Heart left ventricle (tissue), 16 donors: Measurements from ENCODE around the gene CDH18. TPM values are rescaled to one million over a fixed set of nuclear protein-coding genes. Genes with fewer than 3 reads are reported as not detected.

Source experiments
- ATAC-seq, 4 donors: fragments of 200-7000 bp; cut with Tn5 transposase; one replicate each; pipeline ENCODE4 v1.9.1; 2020 to 2022; ENCODE audit warnings: moderate library complexity in 4 of 4, mild to moderate bottlenecking in 3 of 4, moderate number of reproducible peaks in 1 of 4
- DNase-seq, 5 donors: peaks; one replicate each; pipeline ENCODE4 v3.0.0-alpha.2; 2020
- H3K27ac ChIP-seq, 12 donors: fragments of 200-600 bp; sonication (generic) in 4 of 12; one replicate each; pipeline versions ENCODE4 v1.5.0 to v1.8.0; 2016 to 2022; ENCODE audit warnings: mild to moderate bottlenecking in 2 of 12
- H3K27me3 ChIP-seq, 9 donors: fragments of 200-600 bp; sonication (generic) in 2 of 9; one replicate each; pipeline versions ENCODE4 v1.5.1 to v1.8.0; 2016 to 2022; ENCODE audit warnings: mild to moderate bottlenecking in 3 of 9
- H3K36me3 ChIP-seq, 9 donors: fragments of 200-600 bp; sonication (generic) in 2 of 9; one replicate each; pipeline versions ENCODE4 v1.5.0 to v1.8.0; 2018 to 2022; ENCODE audit warnings: mild to moderate bottlenecking in 2 of 9
- H3K4me1 ChIP-seq, 12 donors: fragments of 200-600 bp; sonication (generic) in 4 of 12; one replicate each; pipeline versions ENCODE4 v1.5.0 to v1.8.0; 2016 to 2022; ENCODE audit warnings: mild to moderate bottlenecking in 3 of 12
- H3K4me3 ChIP-seq, 12 donors: fragments of 200-600 bp; sonication (generic) in 4 of 12; one replicate each; pipeline versions ENCODE4 v1.5.0 to v1.8.0; 2017 to 2022; ENCODE audit warnings: mild to moderate bottlenecking in 9 of 12, moderate library complexity in 4 of 12
- H3K9me3 ChIP-seq, 12 donors: fragments of 200-600 bp; sonication (generic) in 4 of 12; one replicate each; pipeline versions ENCODE4 v1.5.0 to v1.8.0; 2016 to 2022; ENCODE audit warnings: mild to moderate bottlenecking in 1 of 12
- CTCF ChIP-seq, 12 donors: fragments of 200-600 bp; sonication (generic) in 4 of 12; IDR thresholded peaks; one replicate each; pipeline versions ENCODE4 v1.5.0 to v1.8.0; 2018 to 2022; ENCODE audit warnings: antibody characterized with exemption in 12 of 12, mild to moderate bottlenecking in 5 of 12
- POLR2A ChIP-seq, 2 donors: fragments of 450-650 bp; IDR thresholded peaks; one replicate each; pipeline ENCODE4 v1.6.1; 2017; ENCODE audit warnings: antibody characterized with exemption in 2 of 2, mild to moderate bottlenecking in 2 of 2, moderate library complexity in 2 of 2
- WGBS, 4 donors: extraction: QIAGEN DNeasy Blood & Tissue Kit in 2 of 4; methylation state at CpG; one replicate each; pipeline versions ENCODE4 v1.1.5 to v1.1.7; 2013 to 2018; 5-methylcytosine and 5-hydroxymethylcytosine counted together
- intact Hi-C, 10 donors: fragments of 100-400 bp; cut with DNase I; formaldehyde crosslinking; loops; one replicate each; pipeline versions ENCODE4 v1.11.1 to v1.14.2; 2022
- polyA plus RNA-seq, 2 donors: library from polyadenylated mRNA; stranded (reverse); fragments of 200-250 nt; gene quantifications; one replicate each; pipeline ENCODE4 v1.2.3, GENCODE V29; 2013
- total RNA-seq, 9 donors: library from RNA; depleted of rRNA in 2 of 9; stranded (reverse); fragments of >200 nt in 2 of 9; fragmentation: NEBNext Ultra II Directional in 3 of 9; extraction: Animal tissue kit (Norgen Biotek cat#: 25700) in 3 of 9; gene quantifications; one replicate each; pipeline versions ENCODE4 v1.1.0 to v1.2.4, GENCODE V29; 2016 to 2023
- donor health status: ischemic (EF 13 %, LVEDD 7.1; RV severe dilation, severe dysfunction).
- donor health status: healthy with polysubstance abuse.
- donor health status: DM: no; HTN: yes; CAD: no.
- donor health status: DM: no; HTN: no; CAD: no.
- donor health status: ischemic (EF 25% LVEDD 6.9; RV normal size, moderate dysfunction).
- donor health status: ischemic (EF 25% LVEDD 5.7; RV mildly dilated, moderate dysfunction).
- donor health status: healthy.
- donor health status: DM: yes; HTN: yes; CAD: no.
- donor health status: ischemic (EF 35%, LVEDD 5.7; RV mildly dilated, moderate dysfunction).
- donor health status: nonischemic (EF 11% LVEDD 7.7; RV severe dilation, severe dysfunction).
- donor health status: DM: yes; HTN: yes; CAD: no.
- donor health status: PGD.
- donor health status: ischemic (EF 29% LVEDD 5.4; RV normal size, mild dysfunction).
- donor health status: nonischemic (EF 23%, LVEDD 6.1; RV moderate dilation, normal function).

CDH18 gene
- total and polyA plus RNA-seq, 11 donors, result 0.75 TPM; not detected in 10

GRCh38 chr5:19690978-19691377, 297.0 kb downstream of the CDH18 start:
- peaks cover 0 to 19% (median 0%) of the 10 kb centered on the region in 12 donors for H3K9me3 ChIP-seq
- no peaks in the 10 kb centered on the region for H3K4me1 ChIP-seq
- TF ChIP-seq CTCF (IDR thresholded peaks at IDR 0.05) (no peak), POLR2A (IDR thresholded peaks at IDR 0.05) (no peak)
- no peak for ATAC-seq
- no peaks in the 10 kb centered on the region for H3K27me3 ChIP-seq
- WGBS, 4 donors, result 80 to 97% (median 84%) methylated on average over 1 of the region's 1 CpG
- DNase-seq, result no peak
- no peaks in the 10 kb centered on the region for H3K36me3 ChIP-seq
- intact Hi-C loops, result no loop called here
- H3K4me3 ChIP-seq, result no peak overlapping the region
- no peak overlapping the region for H3K27ac ChIP-seq

GRCh38 chr5:19685473-19685872, 302.5 kb downstream of the CDH18 start:
- DNase-seq (no peak), ATAC-seq (no peak)
- no peak overlapping the region for H3K4me3 ChIP-seq
- WGBS, 4 donors, result 75 to 93% (median 85%) methylated on average over 3 of the region's 3 CpGs
- H3K27me3 ChIP-seq, result no peaks in the 10 kb centered on the region
- H3K9me3 ChIP-seq, result peaks cover 0 to 24% (median 0%) of the 10 kb centered on the region in 12 donors
- no peaks in the 10 kb centered on the region for H3K4me1 ChIP-seq
- H3K27ac ChIP-seq, result no peak overlapping the region
- intact Hi-C loops, result no loop called here
- no peaks in the 10 kb centered on the region for H3K36me3 ChIP-seq
- TF ChIP-seq CTCF (IDR thresholded peaks at IDR 0.05), result no peak
- TF ChIP-seq POLR2A (IDR thresholded peaks at IDR 0.05), result no peak

- Histone ChIP-seq H3K9me3 (peaks cover 0 to 4% (median 0%) of the 10 kb centered on the region in 12 donors), H3K4me1 (no peaks in the 10 kb centered on the region), H3K36me3 (no peaks in the 10 kb centered on the region), H3K27me3 (no peaks in the 10 kb centered on the region), H3K4me3 (no peak overlapping the region), H3K27ac (no peak overlapping the region)
- ATAC-seq (no peak), DNase-seq (no peak)
- intact Hi-C loops, result no loop called here
- WGBS, 4 donors, result 51 to 86% (median 66%) methylated on average over 3 of the region's 3 CpGs
- no peak for TF ChIP-seq CTCF (IDR thresholded peaks at IDR 0.05)
- no peak for TF ChIP-seq POLR2A (IDR thresholded peaks at IDR 0.05)
These were observed 311.1 kb downstream of the CDH18 start for GRCh38 chr5:19676895-19677294.

GRCh38 chr5:19660679-19661078, 327.3 kb downstream of the CDH18 start:
- H3K27ac ChIP-seq, result no peak overlapping the region
- H3K4me3 ChIP-seq, result no peak overlapping the region
- H3K36me3 ChIP-seq, result no peaks in the 10 kb centered on the region
- intact Hi-C loops, result no loop called here
- ATAC-seq, result no peak
- no peaks in the 10 kb centered on the region for H3K4me1 ChIP-seq
- DNase-seq, result no peak
- peaks cover 0 to 16% (median 0%) of the 10 kb centered on the region in 12 donors for H3K9me3 ChIP-seq
- TF ChIP-seq CTCF (IDR thresholded peaks at IDR 0.05) (no peak), POLR2A (IDR thresholded peaks at IDR 0.05) (no peak)
- WGBS, 4 donors, result 80 to 90% (median 88%) methylated on average over 1 of the region's 1 CpG
- H3K27me3 ChIP-seq, result no peaks in the 10 kb centered on the region
